Nucleus accumbens (tissue), 56 donors: ENCODE measurements around the gene GIGYF2.
A peak's percentile ranks its signal among the peaks of the same experiment; 100 is the strongest.

ENCODE experiments used
- DNase-seq, 56 donors: peaks; one replicate each; lab custom pipeline; 2025; lab: John Stamatoyannopoulos, UW

The GIGYF2 gene

DNA sequence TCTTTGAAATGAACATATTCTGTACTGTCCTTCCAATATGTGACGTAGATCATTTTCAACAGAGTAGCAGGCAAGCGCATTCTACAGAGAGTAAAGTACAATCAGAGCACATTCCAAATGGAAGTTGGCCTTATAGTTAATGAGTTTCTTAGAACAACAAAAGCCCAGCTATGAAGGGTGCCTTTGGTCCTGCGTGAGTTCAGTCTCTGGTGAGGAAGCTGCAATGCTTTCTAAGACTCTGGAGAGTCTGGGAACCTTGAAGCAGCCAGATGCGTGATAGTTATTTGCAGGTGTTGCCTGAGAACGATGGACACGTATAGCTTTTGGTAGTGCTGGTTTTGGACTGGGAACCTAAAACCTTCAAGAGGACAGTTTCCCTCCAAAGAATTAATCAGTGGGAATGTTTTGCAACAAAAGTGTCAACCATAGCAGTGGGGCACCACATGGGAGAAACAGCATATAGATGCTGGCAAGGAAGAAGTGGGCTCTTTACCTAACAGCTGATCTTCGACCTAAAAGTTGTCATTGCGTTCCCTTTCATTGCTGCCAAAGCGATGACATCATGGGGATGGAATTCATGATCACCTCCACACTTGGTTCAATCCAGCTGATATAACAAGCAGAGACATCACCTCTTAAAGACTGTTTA is 163.6 kb downstream of the GIGYF2 start:
- DNase-seq, result no peak

DNA sequence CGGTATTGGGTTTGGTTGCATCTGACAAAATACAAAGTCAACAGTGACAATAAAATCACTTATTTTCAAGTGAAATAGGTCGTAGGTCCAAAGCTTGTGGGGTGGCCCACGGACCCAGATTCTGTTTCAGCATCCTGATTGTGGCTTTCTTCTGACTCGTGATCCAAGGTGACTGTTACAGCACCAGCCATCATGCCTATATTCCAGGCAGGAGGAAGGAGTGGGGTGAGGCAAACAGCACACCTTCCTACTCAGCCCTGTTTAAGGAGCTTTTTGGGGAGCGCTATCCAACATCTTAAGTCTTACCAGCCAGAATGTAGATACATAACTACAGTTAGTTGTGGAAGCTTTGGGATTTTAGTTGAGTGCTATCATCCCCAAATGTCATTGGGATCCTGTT is 164.2 kb downstream of the GIGYF2 start:
- no peak for DNase-seq

DNA sequence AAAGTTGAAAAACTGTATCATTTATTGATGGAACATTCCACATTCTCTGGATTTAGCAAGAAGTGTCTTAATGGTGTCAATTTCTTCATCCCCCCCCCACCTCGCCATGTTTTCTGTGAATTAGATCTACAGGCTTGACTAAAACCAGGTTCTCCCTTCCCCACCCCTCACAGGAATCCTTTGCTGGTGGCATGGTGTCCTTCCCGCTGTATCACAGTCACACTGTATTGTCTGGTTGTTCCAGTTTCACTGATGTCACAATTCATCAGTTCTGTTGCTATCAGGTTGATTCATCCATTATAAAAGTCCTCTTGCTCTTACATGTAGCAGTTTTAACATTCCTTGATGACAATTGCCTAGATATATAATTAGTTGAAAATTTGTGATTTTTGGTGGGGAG is 166.9 kb downstream of the GIGYF2 start:
- DNase-seq, result no peak

- no peak for DNase-seq
Observed at GRCh38 chr2:232865165-232865564, 168.0 kb downstream of the GIGYF2 start.

- no peak for DNase-seq
Observed at GRCh38 chr2:232866104-232866503, 169.0 kb downstream of the GIGYF2 start.

DNA sequence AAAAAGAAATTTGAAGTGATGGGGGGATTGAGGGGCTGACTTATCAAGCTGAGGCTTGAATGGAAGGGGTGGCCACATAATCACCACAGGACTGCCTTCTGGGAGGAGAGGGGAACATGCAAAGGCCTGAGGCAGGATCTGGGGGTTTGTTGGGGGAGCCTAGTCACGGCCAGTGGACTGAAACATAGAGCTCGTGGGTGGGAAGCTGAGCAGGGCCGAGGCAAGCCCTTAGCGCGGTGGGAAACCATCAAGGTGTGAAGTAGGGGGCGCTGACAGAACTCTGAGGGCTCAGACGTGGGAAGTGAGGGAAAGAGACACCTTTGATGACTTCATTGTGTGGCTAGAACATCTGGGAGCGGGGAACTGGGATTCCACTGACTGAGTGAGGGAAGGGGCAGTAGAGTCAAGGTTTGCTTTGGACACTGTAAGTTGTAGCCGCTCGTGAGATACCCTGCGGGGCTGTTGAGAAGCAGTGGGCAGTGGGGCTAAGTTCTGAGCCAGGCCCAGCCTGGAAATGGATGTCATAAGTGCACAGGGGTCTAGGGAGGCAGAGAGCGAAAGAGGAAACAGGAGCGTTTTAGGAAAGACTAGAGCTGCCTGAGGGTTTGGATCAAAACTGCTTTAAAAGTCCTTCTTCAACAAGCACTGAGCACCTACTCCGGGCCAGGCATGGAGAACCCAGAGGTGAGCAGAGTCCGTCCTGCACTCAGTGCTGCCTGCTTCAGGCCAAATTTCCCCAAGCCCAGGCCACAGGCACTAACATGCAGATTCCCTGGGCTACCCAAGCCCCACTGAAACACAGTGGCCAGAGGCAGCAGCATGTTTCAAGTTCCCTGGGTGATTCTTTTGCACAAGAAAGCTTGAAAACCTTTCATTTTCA is 172.2 kb downstream of the GIGYF2 start:
- no peak for DNase-seq

DNA sequence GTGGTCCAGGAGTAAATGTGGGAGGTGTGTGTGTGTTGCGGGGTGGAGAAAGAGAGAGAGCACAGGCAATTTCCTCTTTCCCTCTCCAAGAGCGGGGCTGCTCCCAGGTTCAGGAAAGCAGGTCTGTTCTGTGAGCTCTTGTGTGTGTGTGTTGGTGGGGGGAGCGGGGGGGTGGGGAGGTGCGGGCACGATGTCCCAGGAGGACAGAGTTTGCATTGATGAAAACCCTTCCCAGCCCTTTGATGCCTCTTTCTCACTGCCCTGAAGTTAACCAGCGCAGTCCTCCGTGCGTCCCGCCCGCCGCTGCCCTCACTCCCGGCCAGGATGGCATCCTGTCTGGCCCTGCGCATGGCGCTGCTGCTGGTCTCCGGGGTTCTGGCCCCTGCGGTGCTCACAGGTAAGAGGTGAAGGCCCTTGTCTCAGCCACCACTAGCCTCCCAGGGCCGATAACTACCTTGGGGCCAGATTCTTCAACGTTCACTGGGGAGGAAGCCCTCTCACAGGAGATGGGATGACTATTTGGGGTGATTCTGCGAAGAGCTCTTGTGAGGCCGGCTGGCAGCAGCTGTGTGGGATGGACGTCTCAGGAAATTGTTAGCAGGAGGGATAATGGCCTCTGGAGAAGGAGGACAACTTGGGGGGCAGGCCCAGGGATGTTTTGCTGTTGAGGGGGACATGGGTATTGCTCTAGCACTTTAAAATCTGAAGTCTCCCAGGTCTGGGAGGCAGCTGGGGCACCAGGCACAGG is 173.1 kb downstream of the GIGYF2 start, which contains the start of gene SNORC:
Gene SNORC, plus strand, starts transcription at position 247 of the 748 bp plus-strand sequence. Its CDS starts 78 bp downstream, at position 325.
- DNase-seq, result no peak

- DNase-seq, result no peak
Observed at GRCh38 chr2:232870766-232871371, 173.7 kb downstream of the GIGYF2 start.

- peak in 10 of 56 donors; percentile 29 to 55 (median 44) for DNase-seq
Observed at GRCh38 chr2:232871418-232871834, 174.3 kb downstream of the GIGYF2 start.

- DNase-seq, result peak in 55 of 56 donors; percentile 37 to 97 (median 89)
Observed at GRCh38 chr2:232871835-232872736, 175.0 kb downstream of the GIGYF2 start.

DNA sequence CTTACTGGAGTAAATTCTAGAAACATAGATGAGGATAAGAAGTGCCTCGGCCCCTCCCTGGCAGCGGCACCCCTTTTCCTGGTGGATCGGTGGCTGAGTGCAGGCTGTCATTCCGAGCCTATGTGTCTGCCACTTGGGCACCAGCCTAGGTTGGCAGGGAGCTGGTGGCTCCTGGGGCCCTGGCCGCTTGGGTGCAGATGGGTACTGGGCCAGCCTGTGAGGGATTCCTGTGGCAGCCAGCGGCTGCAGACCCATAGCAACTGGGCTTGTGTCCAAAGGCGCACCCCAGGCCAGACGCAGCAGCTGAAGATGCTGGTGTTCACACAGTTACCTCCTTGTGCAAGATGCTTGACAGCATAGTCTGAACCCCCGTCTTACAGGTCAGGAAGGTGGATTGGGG is 175.7 kb downstream of the GIGYF2 start:
- peak in 32 of 56 donors; percentile 14 to 78 (median 54) for DNase-seq

DNA sequence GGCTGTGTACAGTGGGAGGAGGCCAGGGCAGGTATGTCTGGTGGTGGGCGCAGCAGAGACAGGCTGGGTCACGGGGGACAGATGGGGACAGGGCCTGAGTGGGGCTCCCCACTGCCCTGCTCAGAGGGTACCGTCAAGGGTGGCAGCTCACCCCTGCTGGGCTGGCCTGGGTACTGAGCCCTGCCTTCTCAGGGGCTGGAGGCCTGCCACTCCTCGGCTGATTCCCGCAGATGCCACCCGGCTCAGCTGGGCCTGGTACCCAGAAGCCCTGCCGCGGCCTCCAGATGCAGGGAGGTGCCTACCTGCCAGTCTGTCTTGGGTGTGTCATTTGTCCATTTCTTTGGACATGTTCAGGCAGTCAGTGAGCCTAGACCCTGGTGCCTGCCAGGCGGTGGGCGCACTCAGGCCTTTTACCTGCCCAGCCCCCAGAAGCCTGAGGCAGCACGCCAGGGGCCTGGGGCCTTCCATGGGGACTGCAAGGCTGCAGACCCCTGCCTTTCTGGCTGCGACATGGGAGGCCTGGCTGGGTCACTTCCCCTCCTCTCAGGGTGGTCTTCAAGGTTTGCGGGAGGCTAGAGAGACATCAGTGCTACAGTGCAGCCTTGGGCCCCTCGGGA is 176.3 kb downstream of the GIGYF2 start:
- peak in 8 of 56 donors; percentile 35 to 69 (median 58) for DNase-seq

DNA sequence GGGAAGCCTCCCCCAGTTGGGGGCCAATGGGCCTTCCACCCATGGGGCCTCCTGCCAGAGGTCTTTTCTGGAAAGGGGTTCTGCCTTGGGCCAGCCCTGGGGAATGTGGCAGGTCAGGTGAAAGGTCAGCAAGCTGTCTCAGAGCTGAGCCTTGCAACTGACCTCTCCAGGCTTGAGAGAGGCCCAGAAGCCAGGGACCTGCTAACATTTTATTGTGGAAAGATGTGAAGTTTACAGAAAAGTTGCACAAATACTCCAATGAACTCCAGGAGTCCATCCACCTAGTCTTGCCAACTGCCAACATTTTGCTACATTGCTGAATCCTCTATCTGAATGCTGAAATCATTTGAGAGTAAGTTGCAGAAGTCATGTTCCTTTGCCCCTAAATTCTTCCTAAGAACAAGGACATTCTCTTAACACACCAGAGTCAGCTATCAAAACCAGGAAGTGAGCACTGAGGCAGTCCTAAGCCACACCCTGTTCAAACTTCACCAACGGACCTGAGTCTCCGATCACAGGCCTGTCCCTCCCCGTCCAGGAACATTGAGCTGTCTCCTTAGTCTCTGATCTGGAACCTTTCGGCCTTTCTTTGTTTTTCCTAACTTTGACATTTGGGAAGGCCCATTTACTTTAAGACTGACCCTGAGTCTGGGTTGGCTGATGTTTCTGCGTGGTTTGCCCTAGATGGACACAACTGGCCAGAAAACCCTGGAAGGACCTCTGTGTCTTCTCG is 176.9 kb downstream of the GIGYF2 start:
- DNase-seq, result no peak

GRCh38 chr2:232874677-232875223 is 177.6 kb downstream of the GIGYF2 start:
- no peak for DNase-seq

DNA sequence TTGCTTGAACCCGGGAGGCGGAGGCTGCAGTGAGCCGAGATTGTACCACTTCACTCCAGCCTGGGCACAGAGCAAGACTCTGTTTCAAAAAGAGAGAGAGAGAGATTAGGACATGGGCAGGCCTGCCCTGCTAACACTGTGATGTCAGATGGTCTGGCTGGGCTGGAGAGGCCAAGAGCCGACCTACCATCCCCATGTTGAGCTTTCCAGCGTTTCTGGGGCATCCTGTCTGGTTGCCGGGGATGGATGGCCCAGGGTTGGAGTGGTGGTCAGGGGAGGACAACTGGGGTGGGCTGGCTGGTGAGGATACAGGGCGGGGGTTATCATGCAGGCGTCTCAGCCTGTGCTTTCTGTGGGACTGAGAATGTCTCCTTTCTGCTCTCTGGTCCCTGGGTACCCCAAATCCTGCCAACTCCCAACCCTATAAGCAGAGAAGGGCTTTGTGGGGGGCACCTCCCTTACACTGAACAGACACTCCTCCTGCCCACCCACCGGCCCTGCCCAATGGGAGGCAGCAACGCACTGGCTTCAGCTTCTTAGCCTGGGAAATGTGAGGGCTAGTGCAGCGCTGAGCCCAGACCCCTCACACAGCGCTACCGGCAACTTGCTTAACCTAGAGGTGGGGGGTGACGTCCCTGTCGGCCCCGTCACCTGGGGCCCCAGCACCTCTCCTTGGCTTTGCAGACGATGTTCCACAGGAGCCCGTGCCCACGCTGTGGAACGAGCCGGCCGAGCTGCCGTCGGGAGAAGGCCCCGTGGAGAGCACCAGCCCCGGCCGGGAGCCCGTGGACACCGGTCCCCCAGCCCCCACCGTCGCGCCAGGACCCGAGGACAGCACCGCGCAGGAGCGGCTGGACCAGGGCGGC is 178.4 kb downstream of the GIGYF2 start:
- peak in 26 of 56 donors; percentile 17 to 66 (median 42) for DNase-seq

DNA sequence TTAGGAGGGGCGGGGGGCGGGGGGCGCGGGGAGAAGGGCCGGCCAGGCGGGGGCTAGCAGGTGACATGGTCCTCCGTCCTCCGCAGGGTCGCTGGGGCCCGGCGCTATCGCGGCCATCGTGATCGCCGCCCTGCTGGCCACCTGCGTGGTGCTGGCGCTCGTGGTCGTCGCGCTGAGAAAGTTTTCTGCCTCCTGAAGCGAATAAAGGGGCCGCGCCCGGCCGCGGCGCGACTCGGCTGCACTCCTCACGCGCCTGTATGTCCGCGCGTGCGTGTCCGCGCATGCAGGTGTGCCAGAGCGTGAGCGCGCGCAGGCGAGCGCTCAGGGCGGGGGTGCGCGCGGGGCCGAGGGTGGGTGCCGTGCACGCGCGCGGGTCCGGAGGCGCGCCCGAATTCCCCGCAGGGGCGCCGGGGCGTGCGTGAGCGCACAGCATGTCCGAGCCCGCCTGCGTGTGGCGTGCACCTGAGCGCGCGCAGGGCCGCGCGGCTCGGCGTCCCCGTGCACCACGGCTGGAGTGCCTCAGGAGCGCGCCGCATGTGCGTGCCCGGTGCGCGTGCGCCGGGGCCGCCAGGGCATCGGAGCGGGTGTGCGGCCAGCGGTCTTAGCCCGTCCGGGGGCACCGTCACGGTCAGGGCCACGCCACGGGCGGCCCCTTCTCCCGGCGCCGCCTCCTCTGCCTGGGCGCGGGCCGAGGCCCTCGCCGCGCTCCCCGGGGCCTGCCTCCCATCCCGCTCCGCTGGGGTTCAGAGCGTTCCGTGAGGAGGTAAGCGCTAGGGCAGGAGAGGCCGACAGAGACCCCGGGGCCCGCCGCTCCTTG is 179.2 kb downstream of the GIGYF2 start:
- DNase-seq, result peak in 33 of 56 donors; percentile 28 to 84 (median 57)
